HepG2 (cell line): ENCODE measurements around the gene PPP2R5E.
A peak's percentile ranks its signal among the peaks of the same experiment; 100 is the strongest.

ENCODE experiments used
- FOSL2 ChIP-seq: sonication (generic); formaldehyde crosslinking; IDR thresholded peaks from 2 replicates; pipeline ENCODE4 v1.4.0; 2020; ENCODE audit warnings: missing genetic modification reagents
- ZNF563 ChIP-seq: sonication (generic); formaldehyde crosslinking; IDR thresholded peaks from 2 replicates; pipeline ENCODE4 v1.8.0; 2022; ENCODE audit warnings: mild to moderate bottlenecking, moderate library complexity, missing genetic modification reagents

GRCh38 chr14:63468294-63468693 lies 74.9 kb downstream of the PPP2R5E start:
- TF ChIP-seq FOSL2 (peak; percentile 89), ZNF563 (CRISPR knock-in tag) (no peak)
